Measurements from ENCODE around the gene PKN2.
A peak's percentile ranks its signal among the peaks of the same experiment; 100 is the strongest.
"Not testable (repeated sequence)": the region's sequence is repeated elsewhere in the genome, so short reads cannot be mapped to it uniquely, and the experiment has no call there.

The PKN2 gene

GRCh38 chr1:88697503-88697902 lies 13.4 kb downstream of the PKN2 start:
- Mint-ChIP-seq H3K27me3 (no peaks in the 10 kb centered on the region), H3K4me1 (ENCODE audit: low read depth) (peaks cover 53% of the 10 kb centered on the region), H3K36me3 (ENCODE audit: low read depth) (peaks cover 25% of the 10 kb centered on the region), H3K4me3 (no peak overlapping the region), H3K27ac (peak overlapping the region; percentile 67), H3K9me3 (no peaks in the 10 kb centered on the region)
- intact Hi-C loops (cut with micrococcal nuclease) = no loop called here

DNA sequence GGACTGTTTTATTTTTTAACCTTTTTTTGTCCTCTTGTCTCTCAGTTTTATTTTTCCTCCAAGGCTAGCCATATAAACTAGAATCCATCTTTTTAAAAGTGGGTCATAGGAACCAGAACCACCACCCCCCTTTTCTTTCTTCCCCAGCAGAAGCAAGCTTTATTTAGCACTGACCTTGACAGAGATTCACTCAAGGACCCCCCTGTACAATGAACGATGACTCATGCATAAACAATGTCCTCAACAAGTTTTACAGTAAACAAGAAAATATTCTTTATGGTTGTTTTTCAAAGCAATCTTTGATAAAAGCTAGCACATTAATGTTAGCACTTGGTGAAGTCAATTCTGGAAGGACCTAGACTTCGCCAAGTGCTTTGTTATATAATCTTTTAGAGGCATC lies 14.1 kb downstream of the PKN2 start:
- no peaks in the 10 kb centered on the region for H3K27me3 Mint-ChIP-seq
- intact Hi-C loops (cut with micrococcal nuclease) = loop anchor here (2.0 kb wide), 1 partner anchor 13 kb away; the partner anchor contains the start of gene PKN2
- H3K4me1 Mint-ChIP-seq (ENCODE audit: low read depth) = peaks cover 54% of the 10 kb centered on the region
- peaks cover 25% of the 10 kb centered on the region for H3K36me3 Mint-ChIP-seq (ENCODE audit: low read depth)
- no peak overlapping the region for H3K4me3 Mint-ChIP-seq
- peak overlapping the region; percentile 67 for H3K27ac Mint-ChIP-seq
- no peaks in the 10 kb centered on the region for H3K9me3 Mint-ChIP-seq

DNA sequence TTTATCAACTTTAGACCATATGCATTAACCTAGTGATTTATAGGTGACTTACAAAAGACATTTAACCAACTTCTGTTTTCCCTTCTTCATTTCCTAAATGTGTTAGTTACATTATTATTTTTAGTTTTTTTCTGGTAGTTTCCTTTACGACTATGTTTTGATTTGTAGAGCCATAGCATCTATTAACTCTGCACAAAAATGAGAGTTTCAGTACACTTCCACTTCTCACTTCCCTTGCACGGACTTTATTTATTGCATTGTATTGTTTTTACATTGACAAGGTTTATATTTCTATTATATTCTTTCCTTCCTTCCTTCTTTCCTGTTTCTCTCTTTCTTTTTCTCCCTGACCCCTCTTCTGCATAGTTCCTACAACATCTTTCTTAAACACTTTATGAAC lies 14.7 kb downstream of the PKN2 start:
- peak overlapping the region; percentile 67 for H3K27ac Mint-ChIP-seq
- no peaks in the 10 kb centered on the region for H3K9me3 Mint-ChIP-seq
- peaks cover 19% of the 10 kb centered on the region for H3K36me3 Mint-ChIP-seq (ENCODE audit: low read depth)
- H3K27me3 Mint-ChIP-seq = no peaks in the 10 kb centered on the region
- H3K4me3 Mint-ChIP-seq = peak overlapping the region; percentile 32
- H3K4me1 Mint-ChIP-seq (ENCODE audit: low read depth) = peaks cover 55% of the 10 kb centered on the region
- intact Hi-C loops (cut with micrococcal nuclease) = loop anchor here (2.0 kb wide), 1 partner anchor 14 kb away; the partner anchor contains the start of gene PKN2

GRCh38 chr1:88700425-88701013 lies 16.4 kb downstream of the PKN2 start:
- H3K4me1 Mint-ChIP-seq (ENCODE audit: low read depth) = peaks cover 50% of the 10 kb centered on the region

DNA sequence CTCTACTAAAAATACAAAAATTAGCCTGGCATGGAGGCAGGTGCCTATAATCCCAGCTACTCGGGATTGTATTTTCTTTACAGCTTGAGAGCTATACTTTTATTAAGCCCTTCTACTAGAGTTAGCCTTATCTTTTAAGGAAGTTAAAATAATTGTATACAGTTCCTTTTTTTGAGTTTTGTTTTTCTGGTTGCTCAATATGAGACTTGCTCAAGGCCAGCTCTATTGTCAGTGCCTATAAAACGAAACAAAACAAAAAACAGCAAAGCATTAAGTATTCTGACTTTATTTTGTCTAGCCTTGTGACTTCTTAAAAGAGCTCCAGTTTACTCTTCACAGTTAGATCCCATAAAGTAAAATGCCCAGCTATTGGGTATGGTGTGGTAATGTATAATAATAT lies 17.2 kb downstream of the PKN2 start:
- H3K4me1 Mint-ChIP-seq (ENCODE audit: low read depth) = peaks cover 43% of the 10 kb centered on the region
- peaks cover 6% of the 10 kb centered on the region for H3K36me3 Mint-ChIP-seq (ENCODE audit: low read depth)
- H3K27ac Mint-ChIP-seq = peak overlapping the region; percentile 89
- intact Hi-C loops (cut with micrococcal nuclease) = no loop called here
- H3K4me3 Mint-ChIP-seq = peak overlapping the region; percentile 66
- H3K27me3 Mint-ChIP-seq = no peaks in the 10 kb centered on the region
- H3K9me3 Mint-ChIP-seq = no peaks in the 10 kb centered on the region

More at GRCh38 chr1:88700425-88701013, 16.4 kb downstream of the PKN2 start:
- H3K4me3 Mint-ChIP-seq = peak overlapping the region; percentile 6
- intact Hi-C loops (cut with micrococcal nuclease) = no loop called here
- peaks cover 8% of the 10 kb centered on the region for H3K36me3 Mint-ChIP-seq (ENCODE audit: low read depth)
- H3K27me3 Mint-ChIP-seq = no peaks in the 10 kb centered on the region
- peak overlapping the region; percentile 89 for H3K27ac Mint-ChIP-seq
- no peaks in the 10 kb centered on the region for H3K9me3 Mint-ChIP-seq

GRCh38 chr1:88701793-88702192 lies 17.7 kb downstream of the PKN2 start:
- intact Hi-C loops (cut with micrococcal nuclease); H3K9me3 Mint-ChIP-seq; H3K27me3 Mint-ChIP-seq; H3K36me3 Mint-ChIP-seq (ENCODE audit: low read depth): not testable (repeated sequence)
- peak overlapping the region; percentile 89 for H3K27ac Mint-ChIP-seq
- peaks cover 41% of the 10 kb centered on the region for H3K4me1 Mint-ChIP-seq (ENCODE audit: low read depth)
- H3K4me3 Mint-ChIP-seq = peak overlapping the region; percentile 66

GRCh38 chr1:88708011-88708410 lies 23.9 kb downstream of the PKN2 start:
- Mint-ChIP-seq H3K4me3 (no peak overlapping the region), H3K9me3 (no peaks in the 10 kb centered on the region), H3K4me1 (ENCODE audit: low read depth) (peaks cover 18% of the 10 kb centered on the region), H3K27me3 (no peaks in the 10 kb centered on the region), H3K27ac (no peak overlapping the region), H3K36me3 (ENCODE audit: low read depth) (peaks cover 20% of the 10 kb centered on the region)
- intact Hi-C loops (cut with micrococcal nuclease) = no loop called here

GRCh38 chr1:88712907-88713306 lies 28.8 kb downstream of the PKN2 start:
- Mint-ChIP-seq H3K4me1 (ENCODE audit: low read depth) (peaks cover 31% of the 10 kb centered on the region), H3K36me3 (ENCODE audit: low read depth) (peaks cover 36% of the 10 kb centered on the region)
- H3K27ac Mint-ChIP-seq; H3K27me3 Mint-ChIP-seq; intact Hi-C loops (cut with micrococcal nuclease); H3K4me3 Mint-ChIP-seq; H3K9me3 Mint-ChIP-seq: not testable (repeated sequence)

GRCh38 chr1:88716571-88716970 lies 32.5 kb downstream of the PKN2 start:
- H3K9me3 Mint-ChIP-seq; intact Hi-C loops (cut with micrococcal nuclease); H3K27ac Mint-ChIP-seq; H3K4me3 Mint-ChIP-seq; H3K27me3 Mint-ChIP-seq: not testable (repeated sequence)
- H3K4me1 Mint-ChIP-seq (ENCODE audit: low read depth) = peaks cover 20% of the 10 kb centered on the region
- H3K36me3 Mint-ChIP-seq (ENCODE audit: low read depth) = peaks cover 35% of the 10 kb centered on the region

GRCh38 chr1:88722492-88722891 lies 38.4 kb downstream of the PKN2 start:
- no peak overlapping the region for H3K27ac Mint-ChIP-seq
- H3K9me3 Mint-ChIP-seq = no peaks in the 10 kb centered on the region
- no peak overlapping the region for H3K4me3 Mint-ChIP-seq
- peaks cover 15% of the 10 kb centered on the region for H3K36me3 Mint-ChIP-seq (ENCODE audit: low read depth)
- no peaks in the 10 kb centered on the region for H3K27me3 Mint-ChIP-seq
- intact Hi-C loops (cut with micrococcal nuclease) = no loop called here
- H3K4me1 Mint-ChIP-seq (ENCODE audit: low read depth) = peaks cover 10% of the 10 kb centered on the region

DNA sequence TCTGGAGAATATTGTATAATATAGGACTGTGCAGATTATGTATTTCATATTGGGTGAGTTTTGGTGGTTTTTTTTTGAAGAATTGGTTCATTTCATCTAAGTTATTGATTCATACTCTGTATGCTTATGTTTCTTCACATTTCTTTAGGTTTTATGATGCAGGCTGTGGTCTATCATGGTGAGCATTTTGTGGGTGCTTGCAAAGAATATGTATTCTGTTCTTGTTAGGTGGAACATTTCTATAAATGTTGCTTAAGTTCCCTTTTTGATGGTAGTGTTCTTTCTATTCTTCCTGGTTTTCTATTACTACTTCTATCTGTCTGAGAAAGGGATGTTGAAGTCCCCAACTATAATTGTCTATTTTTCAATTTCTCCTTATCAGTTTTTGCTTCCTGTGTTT lies 42.6 kb downstream of the PKN2 start:
- Mint-ChIP-seq H3K4me1 (ENCODE audit: low read depth) (peaks cover 33% of the 10 kb centered on the region), H3K36me3 (ENCODE audit: low read depth) (peaks cover 23% of the 10 kb centered on the region), H3K4me3 (no peak overlapping the region), H3K27me3 (no peaks in the 10 kb centered on the region), H3K9me3 (no peaks in the 10 kb centered on the region), H3K27ac (no peak overlapping the region)
- intact Hi-C loops (cut with micrococcal nuclease) = no loop called here

- Mint-ChIP-seq H3K27me3 (no peaks in the 10 kb centered on the region), H3K27ac (peak overlapping the region; percentile 43), H3K36me3 (ENCODE audit: low read depth) (peaks cover 23% of the 10 kb centered on the region), H3K4me1 (ENCODE audit: low read depth) (peaks cover 33% of the 10 kb centered on the region), H3K4me3 (no peak overlapping the region), H3K9me3 (no peaks in the 10 kb centered on the region)
- intact Hi-C loops (cut with micrococcal nuclease) = no loop called here
Measured at GRCh38 chr1:88727205-88727604, 43.1 kb downstream of the PKN2 start.

- intact Hi-C loops (cut with micrococcal nuclease) = loop anchor here (2.0 kb wide), 1 partner anchor 42 kb away; no protein-coding TSS in a partner anchor
- Mint-ChIP-seq H3K9me3 (peaks cover 1% of the 10 kb centered on the region), H3K4me3 (no peak overlapping the region), H3K4me1 (ENCODE audit: low read depth) (peaks cover 36% of the 10 kb centered on the region), H3K27me3 (no peaks in the 10 kb centered on the region), H3K36me3 (ENCODE audit: low read depth) (peaks cover 23% of the 10 kb centered on the region), H3K27ac (peak overlapping the region; percentile 63)
Measured at GRCh38 chr1:88729297-88729696, 45.2 kb downstream of the PKN2 start.

DNA sequence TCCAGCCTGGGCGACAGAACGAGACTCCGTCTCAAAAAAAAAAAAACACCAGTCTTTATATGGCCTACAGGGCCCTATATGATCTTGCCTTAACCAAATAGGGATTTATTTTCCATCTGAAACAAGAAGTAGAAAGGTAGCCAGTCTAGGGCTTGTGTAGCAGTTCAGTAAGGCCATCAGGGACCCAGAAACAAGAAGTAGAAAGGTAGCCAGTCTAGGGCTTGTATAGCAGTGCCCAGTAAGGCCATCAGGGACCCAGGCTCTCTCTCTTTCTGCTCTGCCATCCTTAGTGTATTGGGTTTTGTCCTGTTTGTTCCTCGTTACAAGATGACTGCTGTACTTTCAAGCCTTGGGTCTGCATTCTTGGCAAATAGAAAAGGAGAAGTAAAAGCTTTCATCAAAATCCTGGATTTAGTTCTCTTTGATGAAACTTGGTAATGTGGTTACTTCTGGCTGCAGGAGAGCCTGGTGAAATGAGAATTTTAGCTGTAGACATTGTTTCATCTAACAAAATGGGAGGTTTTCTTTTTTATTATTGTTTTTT lies 46.1 kb downstream of the PKN2 start:
- Mint-ChIP-seq H3K27ac (peak overlapping the region; percentile 63), H3K27me3 (no peaks in the 10 kb centered on the region), H3K9me3 (peaks cover 10% of the 10 kb centered on the region), H3K36me3 (ENCODE audit: low read depth) (peaks cover 32% of the 10 kb centered on the region), H3K4me3 (no peak overlapping the region), H3K4me1 (ENCODE audit: low read depth) (peaks cover 40% of the 10 kb centered on the region)
- intact Hi-C loops (cut with micrococcal nuclease) = no loop called here

DNA sequence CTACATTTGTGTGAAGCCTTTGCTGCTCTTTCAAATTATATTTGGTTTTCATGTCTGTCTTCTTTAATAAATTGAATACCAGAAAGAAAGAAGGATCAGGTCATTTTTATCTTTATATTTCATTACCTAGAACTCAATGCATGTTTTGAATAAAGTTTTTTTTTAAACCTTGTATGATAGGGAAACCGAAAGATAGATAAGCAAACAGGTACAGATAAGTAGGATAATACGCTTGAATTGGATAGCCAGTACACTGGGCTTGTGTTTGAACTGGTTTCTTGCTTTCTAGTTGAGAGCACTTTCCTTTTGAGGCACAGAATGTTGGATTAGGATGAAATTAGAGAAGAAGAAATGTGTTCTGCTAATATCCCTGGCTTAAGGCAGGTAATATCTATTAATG lies 46.9 kb downstream of the PKN2 start:
- intact Hi-C loops (cut with micrococcal nuclease) = no loop called here
- peaks cover 40% of the 10 kb centered on the region for H3K36me3 Mint-ChIP-seq (ENCODE audit: low read depth)
- peaks cover 46% of the 10 kb centered on the region for H3K4me1 Mint-ChIP-seq (ENCODE audit: low read depth)
- H3K27me3 Mint-ChIP-seq = no peaks in the 10 kb centered on the region
- no peak overlapping the region for H3K4me3 Mint-ChIP-seq
- H3K27ac Mint-ChIP-seq = no peak overlapping the region
- H3K9me3 Mint-ChIP-seq = peaks cover 18% of the 10 kb centered on the region

Measured in dendritic cell treated with granulocyte-macrophage colony-stimulating factor and Interleukin-4, amounts not matched to agents 40 ng/mL and 50 ng/mL, for 4 days (primary cell).